Kidney epithelial cell (primary cell): ENCODE measurements around the gene PLA2G2D. TPM values are rescaled to one million over a fixed set of nuclear protein-coding genes. Genes with fewer than 3 reads are reported as not detected.

Experiments used
- DNase-seq: peaks from one replicate; pipeline ENCODE4 v3.0.0-alpha.2; 2010; ENCODE audit warnings: low read depth
- H3K27me3 ChIP-seq: 2 replicates; pipeline ENCODE4 v1.6.0; 2011; ENCODE audit warnings: low read length; ENCODE audit not compliant: control insufficient read depth, insufficient read depth
- H3K36me3 ChIP-seq: 2 replicates; pipeline ENCODE4 v1.5.1; 2011; ENCODE audit warnings: low read length; ENCODE audit not compliant: control insufficient read depth, insufficient read depth
- H3K4me3 ChIP-seq: 2 replicates; pipeline ENCODE4 v1.5.1; 2011; ENCODE audit warnings: low read depth, mild to moderate bottlenecking, control low read depth, low read length
- CTCF ChIP-seq: IDR thresholded peaks from 2 replicates; pipeline ENCODE4 v1.5.1; 2011; ENCODE audit warnings: mild to moderate bottlenecking, moderate library complexity, low read length, control low read depth, inconsistent platforms; ENCODE audit not compliant: insufficient read depth, poor library complexity, severe bottlenecking
- total RNA-seq: library from RNA; depleted of rRNA; stranded (reverse); fragments of >200 nt; gene quantifications from 2 replicates; pipeline ENCODE4 v1.2.3, GENCODE V29; 2015

PLA2G2D gene
- total RNA-seq, 1 donor from 2014 or later, result not detected

- Histone ChIP-seq H3K36me3 (no peaks in the 10 kb centered on the region), H3K4me3 (no peak overlapping the region), H3K27me3 (no peaks in the 10 kb centered on the region)
- no peak for TF ChIP-seq CTCF
- DNase-seq, result no peak
These were observed 21.7 kb upstream of the PLA2G2D start for GRCh38 chr1:20141001-20141400.

GRCh38 chr1:20139776-20140612 lies 20.7 kb upstream of the PLA2G2D start:
- Histone ChIP-seq H3K4me3 (no peak overlapping the region), H3K36me3 (no peaks in the 10 kb centered on the region), H3K27me3 (no peaks in the 10 kb centered on the region)
- DNase-seq, result no peak
- no peak for TF ChIP-seq CTCF

- H3K36me3 ChIP-seq, result no peaks in the 10 kb centered on the region
- no peaks in the 10 kb centered on the region for H3K27me3 ChIP-seq
- no peak within 1 kb of the TSS for H3K4me3 ChIP-seq
- no peak for TF ChIP-seq CTCF
- no peak for DNase-seq
These were observed 19.7 kb upstream of the PLA2G2D start, which contains the start of gene PLA2G2F for GRCh38 chr1:20138961-20139550. Gene PLA2G2F, plus strand, starts transcription at chr1:20139323. Its CDS starts 105 bp downstream, at chr1:20139428.

- Histone ChIP-seq H3K36me3 (no peaks in the 10 kb centered on the region), H3K27me3 (no peaks in the 10 kb centered on the region), H3K4me3 (no peak overlapping the region)
- no peak for DNase-seq
- no peak for TF ChIP-seq CTCF
These were observed 19.0 kb upstream of the PLA2G2D start for GRCh38 chr1:20138346-20138745.

GRCh38 chr1:20137604-20138003 lies 18.3 kb upstream of the PLA2G2D start:
- no peak for DNase-seq
- H3K4me3 ChIP-seq, result no peak overlapping the region
- H3K36me3 ChIP-seq, result no peaks in the 10 kb centered on the region
- H3K27me3 ChIP-seq, result no peaks in the 10 kb centered on the region
- TF ChIP-seq CTCF, result no peak
